Measurements from ENCODE around the gene GPLD1.

GRCh38 chr6:24448396-24448795, 41.0 kb downstream of the GPLD1 start:
- no peak for TF ChIP-seq CTCF (IDR thresholded peaks at IDR 0.05)
- TF ChIP-seq POLR2A (IDR thresholded peaks at IDR 0.05), result no peak

Measured in right lobe of liver (tissue), 4 donors.